ENCODE measurements around the gene RBM38. TPM values are rescaled to one million over a fixed set of nuclear protein-coding genes. Genes with fewer than 3 reads are reported as not detected.

Gene RBM38
- total RNA-seq, 1 donor, result 8.2 TPM

DNA sequence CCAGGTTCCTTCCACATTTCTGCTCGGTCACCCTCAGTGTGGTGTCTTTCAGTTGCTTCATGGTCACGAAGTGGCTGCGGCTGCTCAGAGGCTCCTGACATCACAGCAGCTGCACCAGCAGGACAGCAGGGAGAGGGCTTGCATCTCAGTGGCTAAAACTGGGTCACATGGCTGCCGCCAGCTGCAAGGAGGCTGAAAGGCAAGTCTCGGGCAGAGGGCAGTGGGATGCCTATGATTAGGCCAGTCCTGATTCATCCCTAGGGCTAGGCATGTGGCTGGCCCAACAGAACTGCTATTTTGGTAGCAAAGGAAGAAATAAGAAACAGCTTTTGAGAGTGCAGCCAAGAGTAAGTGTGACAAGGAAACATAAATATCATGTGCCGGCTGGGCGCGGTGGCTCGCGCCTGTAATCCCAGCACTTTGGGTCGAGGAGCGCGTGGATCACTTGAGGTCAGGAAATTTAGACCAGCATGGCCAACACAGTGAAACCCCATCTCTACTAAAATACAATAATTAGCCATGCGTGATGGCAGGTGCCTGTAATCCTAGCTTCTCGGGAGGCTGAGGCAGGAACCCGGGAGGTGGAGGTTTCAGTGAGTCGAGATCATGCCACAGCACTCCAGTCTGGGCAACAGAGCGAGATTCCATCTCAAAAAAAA is 46.6 kb downstream of the RBM38 start:
- DNase-seq (ENCODE audit: low read depth), result no peak
- H3K4me3 ChIP-seq (ENCODE audit: low read depth, low read length), result no peak overlapping the region
- TF ChIP-seq, protein P1, sequence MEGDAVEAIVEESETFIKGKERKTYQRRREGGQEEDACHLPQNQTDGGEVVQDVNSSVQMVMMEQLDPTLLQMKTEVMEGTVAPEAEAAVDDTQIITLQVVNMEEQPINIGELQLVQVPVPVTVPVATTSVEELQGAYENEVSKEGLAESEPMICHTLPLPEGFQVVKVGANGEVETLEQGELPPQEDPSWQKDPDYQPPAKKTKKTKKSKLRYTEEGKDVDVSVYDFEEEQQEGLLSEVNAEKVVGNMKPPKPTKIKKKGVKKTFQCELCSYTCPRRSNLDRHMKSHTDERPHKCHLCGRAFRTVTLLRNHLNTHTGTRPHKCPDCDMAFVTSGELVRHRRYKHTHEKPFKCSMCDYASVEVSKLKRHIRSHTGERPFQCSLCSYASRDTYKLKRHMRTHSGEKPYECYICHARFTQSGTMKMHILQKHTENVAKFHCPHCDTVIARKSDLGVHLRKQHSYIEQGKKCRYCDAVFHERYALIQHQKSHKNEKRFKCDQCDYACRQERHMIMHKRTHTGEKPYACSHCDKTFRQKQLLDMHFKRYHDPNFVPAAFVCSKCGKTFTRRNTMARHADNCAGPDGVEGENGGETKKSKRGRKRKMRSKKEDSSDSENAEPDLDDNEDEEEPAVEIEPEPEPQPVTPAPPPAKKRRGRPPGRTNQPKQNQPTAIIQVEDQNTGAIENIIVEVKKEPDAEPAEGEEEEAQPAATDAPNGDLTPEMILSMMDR (IDR thresholded peaks at IDR 0.05; ENCODE audit: insufficient read depth, low read depth, low read length), result no peak

DNA sequence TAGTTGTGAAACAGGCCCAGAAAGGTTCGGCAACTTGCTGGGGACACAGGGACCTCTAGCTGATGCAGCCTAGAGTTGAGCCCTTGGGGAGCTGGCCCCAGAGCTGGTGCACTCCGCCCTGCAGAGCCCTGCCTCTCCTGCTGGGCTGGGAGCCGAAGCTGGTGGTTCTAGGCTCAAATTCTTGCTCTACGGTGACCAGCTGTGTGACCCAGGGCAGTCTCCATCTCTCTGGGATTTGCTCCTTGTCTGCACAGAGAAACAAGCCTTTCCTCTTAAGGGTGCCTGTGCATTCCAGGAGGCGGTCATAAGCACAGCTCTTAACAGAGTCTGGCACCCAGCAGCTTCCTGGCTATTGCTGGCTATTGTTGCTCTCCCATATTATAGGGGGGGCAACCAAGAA is 47.4 kb downstream of the RBM38 start:
- no peak overlapping the region for H3K4me3 ChIP-seq (ENCODE audit: low read depth, low read length)
- no peak for DNase-seq (ENCODE audit: low read depth)
- TF ChIP-seq, protein P1 (IDR thresholded peaks at IDR 0.05; ENCODE audit: insufficient read depth, low read depth, low read length), result no peak

DNA sequence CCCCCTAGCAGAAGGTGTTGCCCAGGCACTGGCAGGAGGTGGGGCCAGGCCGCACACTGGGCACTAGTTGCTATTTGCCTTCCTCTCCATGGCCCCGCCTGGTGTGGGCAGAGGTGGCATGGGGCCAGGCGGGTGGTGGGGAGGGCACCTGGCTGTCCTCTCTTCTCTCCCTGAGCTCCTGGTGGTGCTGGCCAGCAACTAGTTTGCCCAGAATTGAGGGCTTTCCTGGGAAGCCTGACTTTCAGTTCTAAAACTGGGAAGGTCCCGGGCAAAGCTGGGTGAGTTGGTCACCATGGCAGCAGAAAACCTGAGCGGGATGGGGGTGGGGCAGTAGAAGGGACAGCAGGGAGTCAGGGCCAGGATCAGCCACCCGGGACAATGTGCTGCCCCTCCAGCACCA is 48.2 kb downstream of the RBM38 start:
- TF ChIP-seq, protein P1 (IDR thresholded peaks at IDR 0.05; ENCODE audit: insufficient read depth, low read depth, low read length), result no peak
- DNase-seq (ENCODE audit: low read depth), result no peak
- no peak overlapping the region for H3K4me3 ChIP-seq (ENCODE audit: low read depth, low read length)

DNA sequence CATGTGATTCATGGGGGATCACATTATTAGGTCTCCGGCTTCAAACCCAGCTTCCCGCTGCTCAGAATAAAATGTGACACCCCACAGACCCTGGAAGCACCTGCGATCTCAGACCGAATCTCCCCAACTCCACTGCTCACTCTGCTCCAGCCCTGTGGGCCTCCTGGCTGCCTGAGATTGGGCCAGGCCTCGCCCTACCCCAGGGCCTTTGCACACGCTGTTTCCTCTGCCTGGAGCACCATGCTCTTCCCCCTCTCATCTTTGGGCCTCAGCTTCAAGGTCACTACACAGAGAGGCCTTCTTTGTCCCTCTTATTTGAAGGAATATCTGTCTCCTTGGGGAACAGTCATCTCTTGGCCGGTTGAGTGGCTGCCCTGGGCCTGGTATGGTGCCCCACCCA is 48.8 kb downstream of the RBM38 start:
- TF ChIP-seq, protein P1 (IDR thresholded peaks at IDR 0.05; ENCODE audit: insufficient read depth, low read depth, low read length), result no peak
- no peak overlapping the region for H3K4me3 ChIP-seq (ENCODE audit: low read depth, low read length)
- no peak for DNase-seq (ENCODE audit: low read depth)

DNA sequence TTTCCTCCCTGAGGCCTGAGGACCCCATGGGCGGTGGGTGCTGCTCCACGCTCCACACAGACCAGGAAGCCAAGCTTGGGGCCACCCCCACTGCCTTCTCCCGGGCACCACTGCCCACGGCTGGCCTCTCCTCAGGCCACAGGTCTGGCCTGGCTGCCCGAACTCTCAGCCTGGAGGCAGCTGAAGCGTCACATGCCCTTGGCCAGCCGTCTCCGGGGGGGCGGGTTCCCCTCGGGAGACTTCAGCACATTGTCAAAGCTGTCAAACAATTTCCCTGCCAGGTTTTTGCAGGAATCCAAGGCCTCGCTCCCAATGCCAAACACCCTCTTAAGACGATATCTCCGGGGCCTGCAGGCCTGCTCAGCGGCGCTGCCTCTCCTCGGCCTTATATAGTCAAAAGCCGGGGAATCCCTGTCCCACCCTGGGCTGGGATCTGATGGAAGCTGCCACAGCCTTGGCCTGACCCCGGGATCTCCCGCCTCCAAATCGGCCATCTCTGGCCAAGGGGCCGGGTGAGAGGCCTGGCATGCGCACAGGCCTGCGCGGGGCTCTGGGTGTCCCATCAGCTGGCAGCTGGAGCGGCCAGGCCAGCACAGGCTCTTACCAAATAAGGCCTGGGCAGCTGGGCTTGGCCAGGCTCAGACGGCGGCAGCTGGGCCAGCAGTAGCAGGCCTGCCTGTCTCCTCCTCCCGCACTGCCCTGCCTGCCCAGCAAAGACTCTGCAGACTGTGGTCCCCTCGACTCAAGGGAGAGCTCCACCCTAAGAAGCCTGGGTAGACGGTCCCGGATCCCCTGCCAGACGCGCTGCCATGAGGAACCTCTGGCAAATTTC is 49.7 kb downstream of the RBM38 start:
- no peak overlapping the region for H3K4me3 ChIP-seq (ENCODE audit: low read depth, low read length)
- DNase-seq (ENCODE audit: low read depth), result peak; percentile 65
- TF ChIP-seq, protein P1 (IDR thresholded peaks at IDR 0.05; ENCODE audit: insufficient read depth, low read depth, low read length), result no peak

DNA sequence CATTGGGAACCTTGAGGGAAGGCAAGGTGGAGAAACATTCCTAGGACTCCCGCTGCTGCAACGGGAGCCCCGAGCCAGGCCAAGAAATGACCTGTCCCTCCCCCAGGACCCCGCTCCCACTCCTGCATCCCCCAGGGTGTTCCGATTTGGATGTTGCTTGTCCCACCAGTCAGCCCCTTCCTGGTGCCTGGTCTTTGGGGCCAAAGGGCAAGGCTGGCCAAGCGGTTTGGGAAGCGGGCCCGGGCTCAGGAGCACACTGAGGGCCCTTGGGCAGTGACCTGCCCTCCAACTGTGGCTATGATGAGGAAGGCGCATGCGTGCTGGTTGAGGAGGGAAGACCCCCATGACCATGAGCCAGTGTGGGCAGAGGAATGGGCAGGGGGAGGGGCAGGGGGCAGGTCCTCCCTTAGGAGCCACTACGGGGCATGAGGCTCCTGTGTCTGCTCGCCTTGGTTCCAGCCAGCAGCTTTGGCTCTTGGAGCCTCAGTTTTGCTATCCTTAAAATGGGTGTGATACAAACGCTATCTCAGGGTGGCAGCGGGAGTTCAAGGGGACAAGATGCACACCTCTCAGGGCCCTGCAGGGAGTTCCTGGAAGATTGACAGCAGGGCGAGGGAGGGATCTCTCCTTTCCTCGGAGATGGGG is 50.4 kb downstream of the RBM38 start:
- no peak for DNase-seq (ENCODE audit: low read depth)
- H3K4me3 ChIP-seq (ENCODE audit: low read depth, low read length), result no peak overlapping the region
- TF ChIP-seq, protein P1 (IDR thresholded peaks at IDR 0.05; ENCODE audit: insufficient read depth, low read depth, low read length), result no peak
